Stimulated activated naive CD8-positive, alpha-beta T cell treated with anti-CD3 and anti-CD28 coated beads, Interleukin-15, Interleukin-2, amounts not matched to agents 100 U/mL and 50 U/mL, for 24 hours (primary cell): ENCODE measurements around the gene ZNF763.
A peak's percentile ranks its signal among the peaks of the same experiment; 100 is the strongest.
"Not testable (repeated sequence)": the region's sequence is repeated elsewhere in the genome, so short reads cannot be mapped to it uniquely, and the experiment has no call there.

ENCODE experiments used
- ATAC-seq: fragments of 150-1000 bp; cut with Tn5 transposase; one replicate; pipeline ENCODE4 v1.10.0; 2021
- DNase-seq: peaks from one replicate; pipeline ENCODE4 v3.0.0; 2021

The ZNF763 gene

GRCh38 chr19:11964858-11965645 is at the start of gene ZNF763:
TSS of gene ZNF763 (plus strand) at chr19:11965040. CDS start at chr19:11965209, 169 bp downstream.
- DNase-seq (peak; percentile 91), ATAC-seq (peak; percentile 98)

- no peak for DNase-seq
These were observed 42.9 kb upstream of the ZNF763 start for GRCh38 chr19:11921852-11922495.

GRCh38 chr19:11924886-11925650 is 39.8 kb upstream of the ZNF763 start, which contains the start of gene ZNF700:
TSS of gene ZNF700 (plus strand) at chr19:11925107. CDS start at chr19:11925211, 104 bp downstream.
- ATAC-seq, result peak; percentile 98
- DNase-seq, result peak; percentile 94

More at GRCh38 chr19:11921852-11922495, 42.9 kb upstream of the ZNF763 start:
- ATAC-seq, result no peak

DNA sequence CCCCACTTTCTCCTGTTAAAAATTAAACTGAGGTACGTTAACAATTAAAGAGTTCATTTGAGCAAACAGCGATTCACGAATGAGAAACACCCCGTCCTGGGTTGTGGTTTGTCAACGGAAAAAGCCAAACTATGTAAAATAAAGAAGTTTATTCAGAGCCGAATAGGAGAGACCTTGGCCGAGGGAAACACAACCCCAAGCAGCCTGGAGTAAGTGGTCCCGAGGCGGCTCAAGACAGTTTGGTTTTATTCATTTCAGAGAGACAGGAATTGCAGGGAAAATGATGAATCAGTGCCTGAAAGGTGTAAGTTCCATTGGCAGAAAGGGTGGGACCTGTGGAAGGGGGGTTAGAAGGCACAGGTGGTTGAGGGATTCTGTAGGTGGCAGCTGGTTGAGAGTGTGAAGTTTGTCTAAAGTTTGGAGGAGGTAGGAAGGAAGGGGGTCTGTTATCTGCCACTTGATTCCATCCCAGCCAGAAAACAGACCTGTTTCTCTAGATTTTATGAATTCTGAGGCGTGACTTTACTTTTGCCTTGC is 39.1 kb upstream of the ZNF763 start:
- not testable (repeated sequence) for ATAC-seq, DNase-seq

- ATAC-seq (no peak), DNase-seq (no peak)
These were observed 37.6 kb upstream of the ZNF763 start for GRCh38 chr19:11927227-11927626.

DNA sequence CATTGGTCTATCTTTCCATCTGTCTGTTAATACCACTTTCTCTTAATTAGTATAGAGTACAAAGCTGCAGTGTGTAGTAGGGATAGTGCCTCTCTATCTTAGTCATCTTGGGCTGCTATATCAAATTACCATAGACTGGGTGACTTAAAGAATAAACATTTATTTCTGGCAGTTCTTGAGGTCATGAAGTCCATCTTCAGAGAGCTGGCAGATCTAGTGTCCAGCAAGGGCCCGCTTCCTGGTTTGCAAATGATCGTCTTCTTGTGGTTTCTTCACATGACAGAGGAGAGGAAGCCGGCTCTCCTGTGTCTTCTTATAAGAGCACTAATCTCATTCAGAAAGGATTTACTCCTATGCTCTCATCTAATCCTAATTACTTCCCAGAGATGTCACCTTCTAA is 33.8 kb upstream of the ZNF763 start:
- ATAC-seq (no peak), DNase-seq (no peak)

DNA sequence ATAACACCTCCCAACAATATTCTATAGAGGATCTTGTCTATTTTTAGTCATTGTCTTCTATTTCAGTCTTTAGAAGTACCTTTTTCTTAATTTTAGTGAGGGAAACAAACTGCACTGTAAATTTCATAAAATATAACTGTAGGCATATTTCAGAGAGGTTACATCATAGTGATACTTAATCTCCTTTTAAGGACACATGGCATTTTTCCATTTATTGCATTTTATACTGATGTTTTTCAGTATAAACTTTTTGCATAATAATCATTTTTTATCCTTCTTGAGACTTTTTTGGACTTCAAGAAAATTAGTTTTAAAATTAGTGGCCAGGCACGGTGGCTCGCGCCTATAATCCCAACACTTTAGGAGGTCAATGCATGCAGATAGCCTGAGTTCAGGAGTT is 33.3 kb upstream of the ZNF763 start:
- no peak for ATAC-seq

DNA sequence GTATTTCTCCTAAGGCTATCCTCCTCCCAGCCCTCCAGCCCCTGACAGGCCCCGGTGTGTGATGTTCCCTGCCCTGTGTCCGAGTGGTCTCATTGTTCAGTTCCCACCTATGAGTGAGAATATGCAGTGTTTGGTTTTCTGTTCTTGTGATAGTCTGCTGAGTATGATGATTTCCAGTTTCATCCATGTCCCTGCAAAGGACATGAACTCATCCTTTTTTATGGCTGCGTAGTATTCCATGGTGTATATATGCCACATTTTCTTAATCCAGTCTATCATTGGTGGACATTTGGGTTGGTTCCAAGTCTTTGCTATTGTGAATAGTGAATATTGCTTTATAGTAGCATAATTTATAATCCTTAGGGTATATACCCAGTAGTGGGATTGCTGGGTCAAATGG is 29.0 kb upstream of the ZNF763 start:
- DNase-seq, ATAC-seq: not testable (repeated sequence)

More for the DNA sequence above, 33.3 kb upstream of the ZNF763 start:
- no peak for DNase-seq

GRCh38 chr19:11938383-11938782 is 26.5 kb upstream of the ZNF763 start:
- not testable (repeated sequence) for ATAC-seq, DNase-seq

DNA sequence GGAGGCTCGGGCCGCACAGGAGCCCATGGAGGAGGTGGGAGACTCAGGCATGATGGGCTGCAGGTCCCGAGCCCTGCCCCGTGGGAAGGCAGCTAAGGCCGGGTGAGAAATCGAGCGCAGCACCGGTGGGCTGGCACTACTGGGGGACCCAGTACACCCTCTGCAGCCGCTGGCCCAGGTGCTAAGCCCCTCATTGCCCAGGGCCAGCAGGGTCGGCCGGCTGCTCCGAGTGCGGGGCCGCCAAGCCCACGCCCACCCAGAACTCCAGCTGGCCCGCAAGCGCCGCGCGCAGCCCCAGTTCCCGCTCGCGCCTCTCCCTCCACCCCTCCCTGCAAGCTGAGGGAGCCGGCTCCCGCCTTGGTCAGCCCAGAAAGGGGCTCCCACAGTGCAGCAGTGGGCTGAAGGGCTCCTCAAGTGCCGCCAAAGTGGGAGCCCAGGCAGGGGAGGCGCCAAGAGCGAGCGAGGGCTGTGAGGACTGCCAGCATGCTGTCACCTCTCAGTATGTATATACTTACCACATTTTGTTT is 23.4 kb upstream of the ZNF763 start:
- ATAC-seq, DNase-seq: not testable (repeated sequence)

- no peak for DNase-seq
- no peak for ATAC-seq
These were observed 22.6 kb upstream of the ZNF763 start for GRCh38 chr19:11942008-11942842.

DNA sequence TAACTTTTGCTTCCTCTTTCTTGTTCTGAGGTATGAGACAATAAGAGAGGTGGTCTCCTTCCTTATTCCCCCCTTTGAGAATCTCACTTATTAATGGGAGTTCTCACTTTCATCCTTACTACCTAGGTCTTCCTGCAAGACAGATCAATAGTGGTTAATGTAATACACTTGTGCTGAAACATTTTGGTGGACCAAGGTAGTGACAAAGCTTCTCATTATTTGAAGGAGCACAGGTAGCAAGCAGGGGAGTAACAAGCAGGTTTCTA is 22.1 kb upstream of the ZNF763 start:
- no peak for ATAC-seq
- DNase-seq, result no peak

- no peak for ATAC-seq
- DNase-seq, result no peak
These were observed 20.2 kb upstream of the ZNF763 start for GRCh38 chr19:11944656-11945055.

DNA sequence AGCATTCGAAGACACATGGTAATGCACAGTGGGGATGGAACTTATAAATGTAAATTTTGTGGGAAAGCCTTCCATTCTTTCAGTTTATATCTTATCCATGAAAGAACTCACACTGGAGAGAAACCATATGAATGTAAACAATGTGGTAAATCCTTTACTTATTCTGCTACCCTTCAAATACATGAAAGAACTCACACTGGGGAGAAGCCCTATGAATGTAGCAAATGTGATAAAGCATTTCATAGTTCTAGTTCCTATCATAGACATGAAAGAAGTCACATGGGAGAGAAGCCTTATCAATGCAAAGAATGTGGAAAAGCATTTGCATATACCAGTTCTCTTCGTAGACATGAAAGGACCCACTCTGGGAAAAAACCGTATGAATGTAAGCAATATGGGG is 16.2 kb upstream of the ZNF763 start:
- ATAC-seq (no peak), DNase-seq (no peak)

GRCh38 chr19:11949201-11949600 is 15.6 kb upstream of the ZNF763 start:
- ATAC-seq (no peak), DNase-seq (no peak)

DNA sequence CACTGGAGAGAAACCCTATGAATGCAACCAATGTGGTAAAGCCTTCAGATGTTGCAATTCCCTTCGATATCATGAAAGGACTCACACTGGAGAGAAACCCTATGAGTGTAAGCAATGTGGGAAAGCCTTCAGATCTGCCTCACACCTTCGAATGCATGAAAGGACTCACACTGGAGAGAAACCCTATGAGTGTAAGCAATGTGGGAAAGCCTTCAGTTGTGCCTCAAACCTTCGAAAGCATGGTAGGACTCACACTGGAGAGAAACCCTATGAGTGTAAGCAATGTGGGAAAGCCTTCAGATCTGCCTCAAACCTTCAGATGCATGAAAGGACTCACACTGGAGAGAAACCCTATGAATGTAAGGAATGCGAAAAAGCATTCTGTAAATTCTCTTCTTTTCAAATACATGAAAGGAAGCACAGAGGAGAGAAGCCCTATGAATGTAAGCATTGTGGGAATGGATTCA is 15.2 kb upstream of the ZNF763 start:
- DNase-seq, ATAC-seq: not testable (repeated sequence)

DNA sequence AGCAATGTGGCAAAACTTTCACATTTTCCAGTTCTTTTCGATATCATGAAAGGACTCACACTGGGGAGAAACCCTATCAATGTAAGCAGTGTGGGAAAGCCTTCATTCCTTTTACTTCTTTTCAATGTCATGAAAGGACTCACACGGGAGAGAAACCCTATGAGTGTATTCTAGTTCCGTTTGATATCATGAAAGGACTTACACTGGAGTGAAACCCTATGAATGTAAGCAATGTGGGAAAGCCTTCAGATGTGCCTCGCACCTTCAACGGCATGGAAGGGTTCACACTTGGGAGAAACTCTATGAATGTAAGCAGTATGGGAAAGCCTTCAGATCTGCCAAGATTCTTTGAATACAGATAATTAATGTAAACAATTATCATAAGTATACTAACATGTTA is 14.5 kb upstream of the ZNF763 start:
- DNase-seq (no peak), ATAC-seq (no peak)

GRCh38 chr19:11963566-11964355 is 1.1 kb upstream of the ZNF763 start:
- DNase-seq (peak; percentile 80), ATAC-seq (peak; percentile 42)

- no peak for ATAC-seq
- no peak for DNase-seq
These were observed 363 bp upstream of the ZNF763 start for GRCh38 chr19:11964496-11964857.

- no peak for ATAC-seq
- no peak for DNase-seq
These were observed 5.3 kb downstream of the ZNF763 start for GRCh38 chr19:11970174-11970573.

- no peak for DNase-seq
- ATAC-seq, result no peak
These were observed 6.2 kb downstream of the ZNF763 start for GRCh38 chr19:11971041-11971440.
